HepG2 (cell line): Measurements from ENCODE around the gene ADCK2.

Experiments used
- ATF1 ChIP-seq: IDR thresholded peaks from 2 replicates; pipeline ENCODE4 v1.6.1; 2016; ENCODE audit warnings: mild to moderate bottlenecking, control low read depth
- CEBPB ChIP-seq: IDR thresholded peaks from 2 replicates; pipeline ENCODE4 v1.6.1; 2011; ENCODE audit warnings: low read depth, low read length, improper control_type of control experiment, borderline replicate concordance
- EHMT2 ChIP-seq: fragments of 200-600 bp; sonication (generic); IDR thresholded peaks from 2 replicates; pipeline ENCODE4 v1.7.0; 2017; ENCODE audit warnings: antibody characterized with exemption, low read depth, low read length, borderline replicate concordance
- GABPA ChIP-seq, 2 experiments: IDR thresholded peaks; 2 replicates each; pipeline ENCODE4 v1.6.1; 2011 to 2016; ENCODE audit warnings: low read depth in 2 of 2, low read length in 1 of 2, missing biosample characterization in 1 of 2, missing genetic modification characterization in 1 of 2
- NRL ChIP-seq: sonication (generic); formaldehyde crosslinking; IDR thresholded peaks from 2 replicates; pipeline ENCODE4 v1.5.0; 2020; ENCODE audit warnings: missing genetic modification reagents, mild to moderate bottlenecking, moderate library complexity, borderline replicate concordance
- RARA ChIP-seq: IDR thresholded peaks from 2 replicates; pipeline ENCODE4 v1.6.1; 2016; ENCODE audit warnings: missing genetic modification reagents, missing compliant biosample characterization
- SAFB2 ChIP-seq: sonication (generic); formaldehyde crosslinking; IDR thresholded peaks from 2 replicates; pipeline ENCODE4 v1.5.1; 2020; ENCODE audit warnings: missing genetic modification reagents, low read depth, mild to moderate bottlenecking, borderline replicate concordance
- SRSF4 ChIP-seq: fragments of 200-400 bp; formaldehyde crosslinking; IDR thresholded peaks from one replicate; pipeline ENCODE4 v1.6.1; 2018; ENCODE audit warnings: mild to moderate bottlenecking, low read depth, low read length, moderate library complexity; ENCODE audit not compliant: poor library complexity, severe bottlenecking
- ZNF180 ChIP-seq: sonication (generic); formaldehyde crosslinking; IDR thresholded peaks from 2 replicates; pipeline ENCODE4 v1.4.0; 2020; ENCODE audit warnings: low read depth, missing genetic modification reagents, borderline replicate concordance
- ZNF484 ChIP-seq: sonication (generic); formaldehyde crosslinking; IDR thresholded peaks from 2 replicates; pipeline ENCODE4 v1.5.1; 2020; ENCODE audit warnings: mild to moderate bottlenecking, low read depth, missing genetic modification reagents, borderline replicate concordance
- TF ChIP-seq, protein P1 (sequence below): sonication (generic); formaldehyde crosslinking; IDR thresholded peaks from 2 replicates; pipeline ENCODE4 v1.5.0; 2020; ENCODE audit warnings: mild to moderate bottlenecking, missing genetic modification reagents, moderate library complexity
- TF ChIP-seq, protein P2 (sequence below): IDR thresholded peaks from 2 replicates; pipeline ENCODE4 v1.6.1; 2016
- TF ChIP-seq, protein P3 (sequence below): sonication (generic); formaldehyde crosslinking; IDR thresholded peaks from 2 replicates; pipeline ENCODE4 v1.4.0; 2020; ENCODE audit warnings: missing genetic modification reagents
- TF ChIP-seq, protein P4 (sequence below): IDR thresholded peaks from 2 replicates; pipeline ENCODE4 v1.6.1; 2016

DNA sequence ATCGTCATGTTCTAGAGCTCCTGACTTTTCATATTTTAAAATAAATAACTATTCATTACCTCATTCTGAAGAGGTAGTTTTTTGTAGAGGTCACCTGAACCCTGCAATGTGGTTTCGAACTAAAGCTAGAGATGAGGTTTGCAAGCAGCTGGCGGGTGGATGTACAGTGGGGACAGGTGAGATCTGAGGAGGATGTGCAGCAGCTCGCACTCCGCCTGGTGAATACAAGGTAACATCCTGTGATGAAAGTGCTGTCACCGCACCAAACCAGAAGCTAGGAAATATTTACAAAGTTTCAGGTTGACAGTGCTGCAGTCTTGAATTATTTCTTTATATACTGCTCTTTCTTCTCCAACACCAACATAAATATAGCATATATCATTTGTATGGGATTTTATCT is 50.3 kb downstream of the ADCK2 start:
- TF ChIP-seq GABPA (IDR thresholded peaks at IDR 0.05; ENCODE audit: low read depth, low read length) (no peak), GABPA (CRISPR knock-in tag; IDR thresholded peaks at IDR 0.05; ENCODE audit: low read depth) (no peak), SAFB2 (CRISPR knock-in tag) (no peak), ATF1 (CRISPR knock-in tag) (no peak), ZNF180 (CRISPR knock-in tag) (no peak), EHMT2 (no peak), SRSF4 (no peak), ZNF484 (no peak), CEBPB (no peak), NRL (CRISPR knock-in tag) (no peak), RARA (CRISPR knock-in tag) (no peak)
- TF ChIP-seq, protein P1, sequence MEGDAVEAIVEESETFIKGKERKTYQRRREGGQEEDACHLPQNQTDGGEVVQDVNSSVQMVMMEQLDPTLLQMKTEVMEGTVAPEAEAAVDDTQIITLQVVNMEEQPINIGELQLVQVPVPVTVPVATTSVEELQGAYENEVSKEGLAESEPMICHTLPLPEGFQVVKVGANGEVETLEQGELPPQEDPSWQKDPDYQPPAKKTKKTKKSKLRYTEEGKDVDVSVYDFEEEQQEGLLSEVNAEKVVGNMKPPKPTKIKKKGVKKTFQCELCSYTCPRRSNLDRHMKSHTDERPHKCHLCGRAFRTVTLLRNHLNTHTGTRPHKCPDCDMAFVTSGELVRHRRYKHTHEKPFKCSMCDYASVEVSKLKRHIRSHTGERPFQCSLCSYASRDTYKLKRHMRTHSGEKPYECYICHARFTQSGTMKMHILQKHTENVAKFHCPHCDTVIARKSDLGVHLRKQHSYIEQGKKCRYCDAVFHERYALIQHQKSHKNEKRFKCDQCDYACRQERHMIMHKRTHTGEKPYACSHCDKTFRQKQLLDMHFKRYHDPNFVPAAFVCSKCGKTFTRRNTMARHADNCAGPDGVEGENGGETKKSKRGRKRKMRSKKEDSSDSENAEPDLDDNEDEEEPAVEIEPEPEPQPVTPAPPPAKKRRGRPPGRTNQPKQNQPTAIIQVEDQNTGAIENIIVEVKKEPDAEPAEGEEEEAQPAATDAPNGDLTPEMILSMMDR (CRISPR knock-in tag), result no peak
- TF ChIP-seq, protein P2, sequence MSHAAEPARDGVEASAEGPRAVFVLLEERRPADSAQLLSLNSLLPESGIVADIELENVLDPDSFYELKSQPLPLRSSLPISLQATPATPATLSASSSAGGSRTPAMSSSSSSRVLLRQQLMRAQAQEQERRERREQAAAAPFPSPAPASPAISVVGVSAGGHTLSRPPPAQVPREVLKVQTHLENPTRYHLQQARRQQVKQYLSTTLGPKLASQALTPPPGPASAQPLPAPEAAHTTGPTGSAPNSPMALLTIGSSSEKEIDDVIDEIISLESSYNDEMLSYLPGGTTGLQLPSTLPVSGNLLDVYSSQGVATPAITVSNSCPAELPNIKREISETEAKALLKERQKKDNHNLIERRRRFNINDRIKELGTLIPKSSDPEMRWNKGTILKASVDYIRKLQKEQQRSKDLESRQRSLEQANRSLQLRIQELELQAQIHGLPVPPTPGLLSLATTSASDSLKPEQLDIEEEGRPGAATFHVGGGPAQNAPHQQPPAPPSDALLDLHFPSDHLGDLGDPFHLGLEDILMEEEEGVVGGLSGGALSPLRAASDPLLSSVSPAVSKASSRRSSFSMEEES (CRISPR knock-in tag), result no peak
- TF ChIP-seq, protein P3, sequence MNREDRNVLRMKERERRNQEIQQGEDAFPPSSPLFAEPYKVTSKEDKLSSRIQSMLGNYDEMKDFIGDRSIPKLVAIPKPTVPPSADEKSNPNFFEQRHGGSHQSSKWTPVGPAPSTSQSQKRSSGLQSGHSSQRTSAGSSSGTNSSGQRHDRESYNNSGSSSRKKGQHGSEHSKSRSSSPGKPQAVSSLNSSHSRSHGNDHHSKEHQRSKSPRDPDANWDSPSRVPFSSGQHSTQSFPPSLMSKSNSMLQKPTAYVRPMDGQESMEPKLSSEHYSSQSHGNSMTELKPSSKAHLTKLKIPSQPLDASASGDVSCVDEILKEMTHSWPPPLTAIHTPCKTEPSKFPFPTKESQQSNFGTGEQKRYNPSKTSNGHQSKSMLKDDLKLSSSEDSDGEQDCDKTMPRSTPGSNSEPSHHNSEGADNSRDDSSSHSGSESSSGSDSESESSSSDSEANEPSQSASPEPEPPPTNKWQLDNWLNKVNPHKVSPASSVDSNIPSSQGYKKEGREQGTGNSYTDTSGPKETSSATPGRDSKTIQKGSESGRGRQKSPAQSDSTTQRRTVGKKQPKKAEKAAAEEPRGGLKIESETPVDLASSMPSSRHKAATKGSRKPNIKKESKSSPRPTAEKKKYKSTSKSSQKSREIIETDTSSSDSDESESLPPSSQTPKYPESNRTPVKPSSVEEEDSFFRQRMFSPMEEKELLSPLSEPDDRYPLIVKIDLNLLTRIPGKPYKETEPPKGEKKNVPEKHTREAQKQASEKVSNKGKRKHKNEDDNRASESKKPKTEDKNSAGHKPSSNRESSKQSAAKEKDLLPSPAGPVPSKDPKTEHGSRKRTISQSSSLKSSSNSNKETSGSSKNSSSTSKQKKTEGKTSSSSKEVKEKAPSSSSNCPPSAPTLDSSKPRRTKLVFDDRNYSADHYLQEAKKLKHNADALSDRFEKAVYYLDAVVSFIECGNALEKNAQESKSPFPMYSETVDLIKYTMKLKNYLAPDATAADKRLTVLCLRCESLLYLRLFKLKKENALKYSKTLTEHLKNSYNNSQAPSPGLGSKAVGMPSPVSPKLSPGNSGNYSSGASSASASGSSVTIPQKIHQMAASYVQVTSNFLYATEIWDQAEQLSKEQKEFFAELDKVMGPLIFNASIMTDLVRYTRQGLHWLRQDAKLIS, result no peak
- TF ChIP-seq, protein P4, sequence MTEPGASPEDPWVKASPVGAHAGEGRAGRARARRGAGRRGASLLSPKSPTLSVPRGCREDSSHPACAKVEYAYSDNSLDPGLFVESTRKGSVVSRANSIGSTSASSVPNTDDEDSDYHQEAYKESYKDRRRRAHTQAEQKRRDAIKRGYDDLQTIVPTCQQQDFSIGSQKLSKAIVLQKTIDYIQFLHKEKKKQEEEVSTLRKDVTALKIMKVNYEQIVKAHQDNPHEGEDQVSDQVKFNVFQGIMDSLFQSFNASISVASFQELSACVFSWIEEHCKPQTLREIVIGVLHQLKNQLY (CRISPR knock-in tag), result no peak
